ENCODE measurements around the gene STX19.
"Not testable (repeated sequence)": the region's sequence is repeated elsewhere in the genome, so short reads cannot be mapped to it uniquely, and the experiment has no call there.

The STX19 gene

GRCh38 chr3:93973131-93974126 lies 55.0 kb downstream of the STX19 start, which contains the start of gene PROS1:
Gene PROS1 (minus strand): TSS chr3:93973896. CDS start chr3:93973749, 147 bp downstream.
- DNase-seq (ENCODE audit: low spot score) = peak; percentile 85

- DNase-seq (ENCODE audit: low spot score) = no peak
Measured at GRCh38 chr3:93969997-93970396, 58.4 kb downstream of the STX19 start.

GRCh38 chr3:93969443-93969842 lies 59.0 kb downstream of the STX19 start:
- no peak for DNase-seq (ENCODE audit: low spot score)

GRCh38 chr3:93965106-93965505 lies 63.3 kb downstream of the STX19 start:
- DNase-seq (ENCODE audit: low spot score) = not testable (repeated sequence)

Data from D341Med (cell line).